ENCODE results near the gene RAG1.

RAG1 gene

DNA sequence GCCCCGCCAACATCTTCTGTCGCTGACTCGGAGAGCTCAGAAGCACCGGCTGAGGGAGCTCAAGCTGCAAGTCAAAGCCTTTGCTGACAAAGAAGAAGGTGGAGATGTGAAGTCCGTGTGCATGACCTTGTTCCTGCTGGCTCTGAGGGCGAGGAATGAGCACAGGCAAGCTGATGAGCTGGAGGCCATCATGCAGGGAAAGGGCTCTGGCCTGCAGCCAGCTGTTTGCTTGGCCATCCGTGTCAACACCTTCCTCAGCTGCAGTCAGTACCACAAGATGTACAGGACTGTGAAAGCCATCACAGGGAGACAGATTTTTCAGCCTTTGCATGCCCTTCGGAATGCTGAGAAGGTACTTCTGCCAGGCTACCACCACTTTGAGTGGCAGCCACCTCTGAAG lies 6.7 kb downstream of the RAG1 start:
- no peak for ATAC-seq
- Mint-ChIP-seq H3K4me1 (no peaks in the 10 kb centered on the region), H3K36me3 (ENCODE audit: low read depth) (no peaks in the 10 kb centered on the region), H3K27me3 (peaks cover 17% of the 10 kb centered on the region), H3K9me3 (no peaks in the 10 kb centered on the region), H3K27ac (no peak overlapping the region), H3K4me3 (no peak overlapping the region)
- no peak for DNase-seq

DNA sequence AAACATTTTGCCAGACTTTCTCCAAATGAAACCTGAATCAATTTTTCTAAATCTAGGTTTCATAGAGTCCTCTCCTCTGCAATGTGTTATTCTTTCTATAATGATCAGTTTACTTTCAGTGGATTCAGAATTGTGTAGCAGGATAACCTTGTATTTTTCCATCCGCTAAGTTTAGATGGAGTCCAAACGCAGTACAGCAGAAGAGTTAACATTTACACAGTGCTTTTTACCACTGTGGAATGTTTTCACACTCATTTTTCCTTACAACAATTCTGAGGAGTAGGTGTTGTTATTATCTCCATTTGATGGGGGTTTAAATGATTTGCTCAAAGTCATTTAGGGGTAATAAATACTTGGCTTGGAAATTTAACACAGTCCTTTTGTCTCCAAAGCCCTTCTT lies 9.6 kb downstream of the RAG1 start:
- ATAC-seq (no peak), DNase-seq (no peak)
- Mint-ChIP-seq H3K4me1 (no peaks in the 10 kb centered on the region), H3K9me3 (peaks cover 8% of the 10 kb centered on the region), H3K27ac (no peak overlapping the region), H3K36me3 (ENCODE audit: low read depth) (no peaks in the 10 kb centered on the region), H3K4me3 (no peak overlapping the region), H3K27me3 (peaks cover 4% of the 10 kb centered on the region)

GRCh38 chr11:36577859-36578258 lies 10.1 kb downstream of the RAG1 start:
- DNase-seq (no peak), ATAC-seq (no peak)
- no peak overlapping the region for H3K27ac Mint-ChIP-seq

GRCh38 chr11:36578458-36578857 lies 10.7 kb downstream of the RAG1 start:
- H3K4me3 Mint-ChIP-seq, result no peak overlapping the region
- no peaks in the 10 kb centered on the region for H3K4me1 Mint-ChIP-seq
- no peak overlapping the region for H3K27ac Mint-ChIP-seq
- H3K36me3 Mint-ChIP-seq (ENCODE audit: low read depth), result no peaks in the 10 kb centered on the region
- DNase-seq, result no peak
- H3K27me3 Mint-ChIP-seq, result peaks cover 4% of the 10 kb centered on the region
- no peak for ATAC-seq
- H3K9me3 Mint-ChIP-seq, result peaks cover 8% of the 10 kb centered on the region

More at GRCh38 chr11:36577859-36578258, 10.1 kb downstream of the RAG1 start:
- H3K9me3 Mint-ChIP-seq, result peaks cover 8% of the 10 kb centered on the region
- no peaks in the 10 kb centered on the region for H3K36me3 Mint-ChIP-seq (ENCODE audit: low read depth)
- H3K27me3 Mint-ChIP-seq, result peaks cover 4% of the 10 kb centered on the region
- no peak overlapping the region for H3K4me3 Mint-ChIP-seq
- H3K4me1 Mint-ChIP-seq, result no peaks in the 10 kb centered on the region

DNA sequence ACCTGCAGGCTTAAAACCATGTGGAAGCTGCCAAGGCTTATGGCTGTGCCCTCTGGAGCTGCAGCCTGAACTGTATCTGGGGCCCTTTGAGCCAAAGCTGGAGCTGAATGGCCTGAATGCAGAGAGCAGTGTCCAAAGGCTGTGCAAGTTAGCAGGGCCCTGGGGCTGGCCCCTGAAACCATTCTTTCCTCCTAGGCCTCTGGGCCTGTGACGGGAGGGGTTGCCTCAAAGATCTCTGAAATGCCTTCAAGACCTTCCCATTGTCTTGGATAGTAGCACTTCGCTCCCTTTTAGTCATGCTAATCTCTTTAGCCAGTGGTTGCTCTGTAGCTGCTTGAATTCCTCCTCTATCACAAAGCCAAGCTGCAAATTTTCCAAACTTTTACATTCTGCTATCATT lies 13.7 kb downstream of the RAG1 start:
- peaks cover 4% of the 10 kb centered on the region for H3K27me3 Mint-ChIP-seq
- no peak for ATAC-seq
- peaks cover 8% of the 10 kb centered on the region for H3K9me3 Mint-ChIP-seq
- H3K27ac Mint-ChIP-seq, result no peak overlapping the region
- no peak overlapping the region for H3K4me3 Mint-ChIP-seq
- no peaks in the 10 kb centered on the region for H3K36me3 Mint-ChIP-seq (ENCODE audit: low read depth)
- H3K4me1 Mint-ChIP-seq, result no peaks in the 10 kb centered on the region
- no peak for DNase-seq

DNA sequence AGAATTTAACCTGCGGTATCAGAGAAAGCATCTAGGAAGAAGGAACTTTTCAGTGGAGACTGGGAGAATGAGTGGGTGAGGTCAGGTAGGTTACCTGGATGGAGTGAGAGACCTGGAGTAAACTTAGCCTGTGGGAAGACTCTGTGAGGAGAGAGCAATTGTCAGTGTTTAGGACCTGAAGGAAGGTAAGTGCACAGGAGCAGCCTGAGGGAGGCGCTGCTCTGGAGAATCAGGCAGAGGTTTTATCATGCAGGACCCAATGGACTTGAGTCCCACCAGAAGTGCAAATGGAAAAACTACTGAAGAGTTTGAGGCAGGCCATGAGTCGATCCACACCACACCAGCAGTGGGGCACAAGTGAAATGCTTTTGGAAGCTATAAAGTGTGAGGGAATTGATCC lies 15.9 kb downstream of the RAG1 start:
- Mint-ChIP-seq H3K27ac (no peak overlapping the region), H3K4me1 (no peaks in the 10 kb centered on the region), H3K9me3 (peaks cover 8% of the 10 kb centered on the region), H3K27me3 (peaks cover 4% of the 10 kb centered on the region), H3K4me3 (no peak overlapping the region), H3K36me3 (ENCODE audit: low read depth) (no peaks in the 10 kb centered on the region)
- no peak for ATAC-seq
- DNase-seq, result no peak

- no peaks in the 10 kb centered on the region for H3K36me3 Mint-ChIP-seq (ENCODE audit: low read depth)
- H3K4me3 Mint-ChIP-seq, result no peak overlapping the region
- H3K4me1 Mint-ChIP-seq, result no peaks in the 10 kb centered on the region
- DNase-seq (no peak), ATAC-seq (no peak)
- no peak overlapping the region for H3K27ac Mint-ChIP-seq
- H3K9me3 Mint-ChIP-seq, result peaks cover 8% of the 10 kb centered on the region
- H3K27me3 Mint-ChIP-seq, result peaks cover 6% of the 10 kb centered on the region
These were observed 18.7 kb downstream of the RAG1 start for GRCh38 chr11:36586543-36586942.

DNA sequence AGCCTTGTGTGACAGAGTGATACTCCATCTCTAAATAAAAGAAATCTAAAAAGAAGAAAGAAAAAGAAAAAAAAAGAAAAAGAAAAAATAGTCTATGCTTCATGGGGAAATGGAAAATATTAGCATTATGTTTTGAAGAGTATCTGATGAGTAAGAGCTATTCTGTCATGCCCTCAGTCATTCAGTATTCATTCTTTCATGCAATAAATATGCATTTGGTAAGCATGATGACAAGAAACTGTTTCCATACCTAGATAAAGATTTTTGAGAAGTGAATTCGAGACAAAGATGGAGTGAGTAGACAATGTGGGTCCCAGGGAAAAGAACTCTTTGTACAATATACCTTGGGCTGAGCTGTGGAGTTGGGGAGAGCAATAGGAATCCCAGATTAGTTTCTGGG lies 20.3 kb downstream of the RAG1 start:
- Mint-ChIP-seq H3K4me1 (no peaks in the 10 kb centered on the region), H3K27ac (no peak overlapping the region), H3K27me3 (peaks cover 6% of the 10 kb centered on the region), H3K36me3 (ENCODE audit: low read depth) (no peaks in the 10 kb centered on the region), H3K4me3 (no peak overlapping the region), H3K9me3 (no peaks in the 10 kb centered on the region)
- no peak for ATAC-seq
- no peak for DNase-seq

DNA sequence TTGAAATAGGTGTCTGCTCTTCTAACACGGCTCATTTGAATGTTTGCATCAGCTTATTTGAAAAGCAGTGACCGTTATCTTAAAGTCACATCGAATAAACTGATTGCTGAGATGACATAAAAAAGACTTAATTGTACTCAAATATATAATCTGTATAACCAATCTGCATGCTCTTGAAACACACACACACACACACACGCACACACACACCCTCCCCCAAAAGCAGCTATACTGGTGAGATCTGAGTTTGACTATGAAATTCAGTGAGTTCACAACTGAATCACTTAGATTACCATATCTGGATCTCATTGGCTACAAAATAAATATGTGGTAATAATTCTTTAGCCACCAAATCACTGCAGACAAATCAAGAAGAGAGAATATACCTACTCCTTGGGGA lies 22.7 kb downstream of the RAG1 start:
- Mint-ChIP-seq H3K9me3 (no peaks in the 10 kb centered on the region), H3K36me3 (ENCODE audit: low read depth) (no peaks in the 10 kb centered on the region), H3K4me3 (no peak overlapping the region), H3K4me1 (peaks cover 6% of the 10 kb centered on the region), H3K27me3 (peaks cover 28% of the 10 kb centered on the region), H3K27ac (no peak overlapping the region)
- ATAC-seq (no peak), DNase-seq (no peak)

DNA sequence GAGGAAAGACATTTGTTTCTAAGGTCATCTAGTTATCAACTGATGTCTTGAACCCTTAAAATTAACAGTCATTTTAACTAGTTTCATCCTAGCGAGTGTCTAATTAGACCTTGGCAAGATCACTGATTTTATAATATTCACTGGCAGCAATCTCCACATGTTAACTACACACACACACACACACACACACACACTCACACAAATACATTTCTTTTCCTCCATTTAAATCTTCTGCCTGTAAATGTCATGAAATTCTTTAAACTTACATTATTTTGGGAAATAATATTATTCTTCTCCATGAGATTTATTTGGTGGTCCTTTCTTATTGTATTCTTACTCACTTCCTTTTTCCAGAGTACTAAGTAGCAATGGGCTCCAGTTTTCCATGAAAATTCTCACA lies 23.6 kb downstream of the RAG1 start:
- Mint-ChIP-seq H3K27me3 (peaks cover 34% of the 10 kb centered on the region), H3K9me3 (no peaks in the 10 kb centered on the region)

GRCh38 chr11:36594316-36594989 lies 26.6 kb downstream of the RAG1 start, which contains the start of gene IFTAP:
TSS of gene IFTAP (plus strand) at chr11:36594502. CDS start at chr11:36610104, 15,602 bp downstream.
- Mint-ChIP-seq H3K9me3 (no peaks in the 10 kb centered on the region), H3K4me3 (peak within 1 kb of the TSS; percentile 92), H3K27ac (no peak within 1 kb of the TSS), H3K36me3 (ENCODE audit: low read depth) (no peaks in the 10 kb centered on the region), H3K4me1 (peaks cover 6% of the 10 kb centered on the region), H3K27me3 (peaks cover 39% of the 10 kb centered on the region)
- DNase-seq (peak; percentile 21), ATAC-seq (peak; percentile 85)

More for the DNA sequence above, 23.6 kb downstream of the RAG1 start:
- no peak overlapping the region for H3K4me3 Mint-ChIP-seq
- peaks cover 6% of the 10 kb centered on the region for H3K4me1 Mint-ChIP-seq
- no peaks in the 10 kb centered on the region for H3K36me3 Mint-ChIP-seq (ENCODE audit: low read depth)
- DNase-seq (no peak), ATAC-seq (no peak)
- H3K27ac Mint-ChIP-seq, result no peak overlapping the region

GRCh38 chr11:36596880-36597279 lies 29.1 kb downstream of the RAG1 start:
- H3K27me3 Mint-ChIP-seq, result peaks cover 46% of the 10 kb centered on the region
- H3K4me3 Mint-ChIP-seq, result no peak overlapping the region
- H3K4me1 Mint-ChIP-seq, result peaks cover 6% of the 10 kb centered on the region
- no peaks in the 10 kb centered on the region for H3K9me3 Mint-ChIP-seq
- DNase-seq, result no peak
- H3K27ac Mint-ChIP-seq, result no peak overlapping the region
- no peaks in the 10 kb centered on the region for H3K36me3 Mint-ChIP-seq (ENCODE audit: low read depth)
- ATAC-seq, result no peak

DNA sequence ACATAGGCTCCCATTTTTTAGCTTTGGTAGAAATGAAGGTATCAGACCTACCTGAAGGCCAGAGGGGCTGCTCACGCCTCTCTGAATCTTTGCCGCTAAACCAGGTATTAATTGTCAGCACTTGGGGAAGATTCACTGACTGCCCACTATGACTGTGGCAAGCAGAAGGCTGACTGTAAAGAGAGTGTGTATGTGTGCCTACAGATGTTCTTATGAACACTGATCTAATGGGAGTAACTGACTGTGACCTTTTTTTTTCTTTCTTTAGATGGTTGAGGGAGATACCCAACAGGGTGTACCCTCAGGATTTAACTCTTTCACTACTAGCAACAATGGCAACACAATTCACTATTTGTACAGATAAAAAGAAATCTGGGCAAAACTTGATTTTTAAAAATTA lies 30.2 kb downstream of the RAG1 start, which contains the start of gene RAG2:
TSS of gene RAG2 (minus strand) at position 186 of the 400 bp plus-strand sequence. CDS start 4,068 bp downstream, outside the sequence.
- Mint-ChIP-seq H3K27me3 (peaks cover 42% of the 10 kb centered on the region), H3K4me3 (no peak within 1 kb of the TSS), H3K4me1 (peaks cover 6% of the 10 kb centered on the region), H3K27ac (no peak within 1 kb of the TSS), H3K36me3 (ENCODE audit: low read depth) (no peaks in the 10 kb centered on the region), H3K9me3 (no peaks in the 10 kb centered on the region)
- DNase-seq (no peak), ATAC-seq (no peak)

- no peaks in the 10 kb centered on the region for H3K4me1 Mint-ChIP-seq
These were observed 32.4 kb downstream of the RAG1 start for GRCh38 chr11:36600180-36600579.

GRCh38 chr11:36601155-36601554 lies 33.3 kb downstream of the RAG1 start:
- Mint-ChIP-seq H3K4me3 (no peak overlapping the region), H3K4me1 (no peaks in the 10 kb centered on the region), H3K9me3 (no peaks in the 10 kb centered on the region), H3K36me3 (ENCODE audit: low read depth) (no peaks in the 10 kb centered on the region), H3K27me3 (peaks cover 16% of the 10 kb centered on the region), H3K27ac (no peak overlapping the region)
- ATAC-seq (no peak), DNase-seq (no peak)

More at GRCh38 chr11:36600180-36600579, 32.4 kb downstream of the RAG1 start:
- no peaks in the 10 kb centered on the region for H3K9me3 Mint-ChIP-seq
- H3K36me3 Mint-ChIP-seq (ENCODE audit: low read depth), result no peaks in the 10 kb centered on the region
- DNase-seq (no peak), ATAC-seq (no peak)
- H3K27me3 Mint-ChIP-seq, result peaks cover 24% of the 10 kb centered on the region
- no peak overlapping the region for H3K27ac Mint-ChIP-seq
- no peak overlapping the region for H3K4me3 Mint-ChIP-seq

Measured in activated naive CD8-positive, alpha-beta T cell treated with anti-CD3 and anti-CD28 coated beads, Interleukin-2, amount 50 U/mL, for 24 hours (primary cell).